Effector memory CD4-positive, alpha-beta T cell (primary cell): Measurements from ENCODE around the gene ADAMTS2.

Source experiments
- DNase-seq, 3 donors: peaks; one replicate each; pipeline ENCODE4 v3.0.0-alpha.2; 2020
- H3K27ac ChIP-seq: 2 replicates; pipeline ENCODE4 v1.7.0; 2013; ENCODE audit warnings: mild to moderate bottlenecking, low read length, moderate library complexity; ENCODE audit not compliant: insufficient read depth, poor library complexity, severe bottlenecking
- H3K27me3 ChIP-seq: replicated peaks from 2 replicates; pipeline ENCODE4 v1.7.0; 2013; ENCODE audit warnings: mild to moderate bottlenecking, low read length; ENCODE audit not compliant: insufficient read depth, control insufficient read depth, poor library complexity, severe bottlenecking
- H3K36me3 ChIP-seq: 2 replicates; pipeline ENCODE4 v1.7.0; 2013; ENCODE audit warnings: mild to moderate bottlenecking, low read length, moderate library complexity; ENCODE audit not compliant: control insufficient read depth, insufficient read depth
- H3K4me1 ChIP-seq: 2 replicates; pipeline ENCODE4 v1.7.0; 2013; ENCODE audit warnings: low read length, mild to moderate bottlenecking; ENCODE audit not compliant: control insufficient read depth, insufficient read depth, poor library complexity, severe bottlenecking
- H3K4me3 ChIP-seq: 2 replicates; pipeline ENCODE4 v1.7.0; 2013; ENCODE audit warnings: low read length, low read depth, mild to moderate bottlenecking; ENCODE audit not compliant: insufficient read depth, poor library complexity, severe bottlenecking
- H3K9me3 ChIP-seq: 2 replicates; pipeline ENCODE4 v1.7.0; 2013; ENCODE audit warnings: mild to moderate bottlenecking, low read length, moderate library complexity; ENCODE audit not compliant: control insufficient read depth

ADAMTS2 gene

GRCh38 chr5:179343719-179344430 is 1.4 kb downstream of the ADAMTS2 start:
- no peaks in the 10 kb centered on the region for H3K36me3 ChIP-seq
- peaks cover 25% of the 10 kb centered on the region for H3K27me3 ChIP-seq
- no peak overlapping the region for H3K4me3 ChIP-seq
- H3K9me3 ChIP-seq: no peaks in the 10 kb centered on the region
- no peak for DNase-seq
- H3K27ac ChIP-seq: no peak overlapping the region
- H3K4me1 ChIP-seq: peaks cover 10% of the 10 kb centered on the region

DNA sequence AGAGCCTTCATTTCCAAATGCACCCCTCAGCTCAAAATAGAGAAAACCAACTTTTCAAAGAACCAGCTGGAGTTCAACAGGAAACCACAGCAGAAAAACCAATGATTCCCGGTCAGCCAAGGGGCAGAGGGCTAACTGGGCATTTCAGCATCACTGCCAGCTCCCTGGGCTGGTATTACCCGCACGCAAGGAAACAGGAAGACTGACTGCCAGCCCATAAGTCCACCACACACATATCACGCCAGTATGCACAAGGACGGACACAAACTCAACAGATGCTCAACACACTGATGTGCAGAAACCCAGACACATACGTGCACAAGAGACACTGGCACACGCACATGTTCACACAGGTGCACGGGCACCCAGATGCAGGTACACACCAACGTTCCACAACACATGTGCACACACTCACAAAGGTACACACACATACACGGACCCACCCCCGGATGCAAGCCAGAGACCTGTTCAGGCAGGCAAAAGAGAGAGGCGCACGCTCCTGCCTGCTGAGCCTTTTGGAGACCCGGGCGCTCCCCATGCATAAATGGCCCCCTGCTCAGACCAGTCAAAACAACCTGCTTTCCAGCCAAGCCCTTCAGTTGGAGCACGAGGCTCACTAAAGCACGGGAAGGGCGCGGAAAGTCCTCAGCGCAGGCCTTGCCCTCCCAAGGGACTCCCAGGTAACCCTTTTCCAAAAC is 2.1 kb downstream of the ADAMTS2 start:
- peaks cover 25% of the 10 kb centered on the region for H3K27me3 ChIP-seq
- H3K36me3 ChIP-seq: no peaks in the 10 kb centered on the region
- no peak overlapping the region for H3K27ac ChIP-seq
- no peaks in the 10 kb centered on the region for H3K9me3 ChIP-seq
- DNase-seq: no peak
- no peak overlapping the region for H3K4me3 ChIP-seq
- peaks cover 10% of the 10 kb centered on the region for H3K4me1 ChIP-seq

DNA sequence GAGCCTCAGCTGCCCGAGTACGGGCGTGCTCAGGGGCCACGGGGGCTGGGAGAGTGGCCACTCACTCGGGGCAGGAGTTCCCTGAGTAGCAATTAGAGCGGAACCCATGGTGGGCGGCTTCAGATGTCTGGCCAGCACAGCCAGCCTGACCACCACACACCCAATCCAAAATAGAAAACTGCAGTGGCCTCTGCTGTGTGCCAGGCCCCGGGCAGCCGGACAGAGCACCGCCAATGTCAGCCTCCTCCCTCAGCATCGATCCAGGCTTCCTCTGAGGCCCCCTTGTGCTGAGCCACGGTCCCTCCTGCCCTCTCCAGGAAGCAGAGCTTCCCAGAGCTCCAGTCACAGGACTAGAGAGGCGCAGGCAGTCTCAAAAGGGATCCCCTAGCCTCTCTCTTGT is 2.7 kb downstream of the ADAMTS2 start:
- H3K4me3 ChIP-seq: no peak overlapping the region
- no peak for DNase-seq
- H3K9me3 ChIP-seq: no peaks in the 10 kb centered on the region
- no peaks in the 10 kb centered on the region for H3K36me3 ChIP-seq
- H3K27ac ChIP-seq: no peak overlapping the region
- H3K27me3 ChIP-seq: peaks cover 25% of the 10 kb centered on the region
- peaks cover 10% of the 10 kb centered on the region for H3K4me1 ChIP-seq

DNA sequence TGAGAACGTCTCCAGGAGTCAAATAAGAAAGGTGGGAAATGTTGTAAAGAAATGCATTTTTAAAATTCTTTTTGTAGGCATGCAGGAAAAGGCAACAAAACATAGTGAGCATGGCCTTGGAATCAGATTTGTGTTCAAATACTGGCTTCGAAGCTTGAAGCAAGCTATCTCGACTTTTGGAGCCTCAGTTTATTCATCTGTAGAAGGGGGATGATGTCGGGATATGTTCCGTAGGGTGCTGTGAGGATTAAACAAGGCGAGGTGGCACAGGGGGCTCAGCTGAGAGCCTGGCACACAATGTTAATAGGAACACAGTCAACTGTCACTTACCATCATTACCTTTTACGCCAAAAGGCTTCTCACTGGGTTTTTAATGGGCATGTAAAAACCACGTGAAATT is 4.8 kb downstream of the ADAMTS2 start:
- no peak for DNase-seq
- H3K36me3 ChIP-seq: no peaks in the 10 kb centered on the region
- H3K27me3 ChIP-seq: peaks cover 15% of the 10 kb centered on the region
- H3K4me3 ChIP-seq: no peak overlapping the region
- no peak overlapping the region for H3K27ac ChIP-seq
- H3K9me3 ChIP-seq: no peaks in the 10 kb centered on the region
- H3K4me1 ChIP-seq: peaks cover 10% of the 10 kb centered on the region

DNA sequence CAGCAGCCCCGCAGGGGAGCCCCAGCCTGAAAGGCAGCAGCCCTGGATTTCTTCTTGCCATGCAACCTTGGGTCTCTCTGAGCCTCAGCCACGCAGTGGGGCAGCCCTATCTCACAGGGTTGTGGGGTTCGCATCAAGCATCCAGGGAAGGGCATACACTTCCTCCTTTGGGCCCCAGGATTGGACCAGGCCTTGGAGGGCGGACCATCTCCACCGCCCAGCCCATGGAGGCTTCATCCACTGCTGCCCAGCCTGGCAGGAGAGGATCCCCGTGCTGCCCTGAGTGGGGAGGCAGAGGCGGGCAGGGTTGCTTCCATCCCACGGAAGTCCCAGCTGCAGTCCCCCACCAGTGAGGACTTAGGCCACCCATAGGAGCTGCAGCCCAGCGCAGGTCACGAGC is 5.3 kb downstream of the ADAMTS2 start:
- Histone ChIP-seq H3K36me3 (no peaks in the 10 kb centered on the region), H3K4me1 (peaks cover 10% of the 10 kb centered on the region)
- DNase-seq: no peak

DNA sequence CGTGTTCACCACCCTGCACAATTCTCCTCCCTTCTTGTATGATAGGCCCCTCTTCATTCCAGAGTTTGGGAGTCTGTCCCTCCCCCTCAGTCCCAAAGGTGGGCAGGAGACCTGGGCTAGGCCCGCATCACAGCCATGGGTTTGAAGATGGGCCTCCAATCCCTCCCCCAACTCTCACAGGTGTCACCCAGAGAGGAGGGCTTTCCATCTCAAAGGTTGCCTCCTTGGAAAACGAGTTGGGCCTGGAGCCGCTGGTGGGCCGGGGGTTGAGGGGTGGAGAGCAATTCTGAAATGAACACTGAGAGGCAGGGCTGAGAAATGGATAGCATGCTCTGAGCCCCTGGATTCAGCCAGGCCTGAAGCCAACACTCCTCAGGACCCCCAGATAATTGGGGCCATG is 6.2 kb downstream of the ADAMTS2 start:
- Histone ChIP-seq H3K27ac (no peak overlapping the region), H3K4me3 (no peak overlapping the region), H3K36me3 (no peaks in the 10 kb centered on the region)

More for the DNA sequence above, 5.3 kb downstream of the ADAMTS2 start:
- no peaks in the 10 kb centered on the region for H3K9me3 ChIP-seq
- no peak overlapping the region for H3K27ac ChIP-seq
- H3K27me3 ChIP-seq: peaks cover 15% of the 10 kb centered on the region
- no peak overlapping the region for H3K4me3 ChIP-seq

DNA sequence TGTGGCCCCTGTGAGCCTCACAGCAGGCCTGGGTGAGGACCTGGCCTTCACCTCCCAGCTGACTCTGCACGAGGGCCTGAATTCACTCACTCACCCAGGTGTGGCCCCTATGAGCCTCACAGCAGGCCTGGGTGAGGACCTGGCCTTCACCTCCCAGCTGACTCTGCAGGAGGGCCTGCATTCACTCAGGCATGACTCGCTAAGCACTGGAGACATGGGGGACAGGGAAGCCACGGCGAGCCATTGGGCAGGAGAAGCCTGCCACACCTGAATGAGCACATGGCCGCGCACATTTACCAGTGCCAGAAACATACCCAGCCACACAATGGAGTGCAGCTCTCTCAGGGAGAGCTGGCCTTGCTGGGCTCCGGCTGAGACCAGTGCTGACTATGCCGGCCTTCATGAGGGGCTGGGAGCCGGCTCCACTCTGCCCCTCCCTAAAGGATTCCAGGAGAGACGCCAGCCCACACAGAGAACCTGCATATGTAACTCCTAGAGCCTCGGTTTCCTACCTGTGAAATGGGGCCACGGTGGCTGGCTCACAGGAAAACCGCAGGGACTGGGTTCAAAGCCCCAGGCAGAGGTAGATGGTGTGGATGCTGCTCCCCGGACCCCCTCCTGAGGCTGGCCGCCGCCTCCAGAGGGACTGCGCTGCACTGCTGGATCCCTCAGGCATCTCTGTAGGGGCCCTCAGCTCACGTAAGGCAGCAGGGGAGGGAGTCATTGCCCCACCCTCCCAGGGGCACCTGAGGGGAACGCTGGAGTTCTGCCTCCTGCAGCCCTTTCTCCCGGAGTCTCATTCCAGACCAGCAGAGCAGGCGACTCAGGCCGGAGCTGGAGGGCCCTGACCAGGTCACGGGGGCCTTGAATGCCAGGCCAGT is 7.2 kb downstream of the ADAMTS2 start:
- Histone ChIP-seq H3K9me3 (no peaks in the 10 kb centered on the region), H3K4me3 (no peak overlapping the region), H3K27ac (no peak overlapping the region), H3K4me1 (no peaks in the 10 kb centered on the region), H3K27me3 (peaks cover 2% of the 10 kb centered on the region), H3K36me3 (no peaks in the 10 kb centered on the region)
- DNase-seq: no peak

More for the DNA sequence above, 6.2 kb downstream of the ADAMTS2 start:
- DNase-seq: no peak
- Histone ChIP-seq H3K4me1 (peaks cover 5% of the 10 kb centered on the region), H3K9me3 (no peaks in the 10 kb centered on the region), H3K27me3 (peaks cover 8% of the 10 kb centered on the region)

- H3K27me3 ChIP-seq: no peaks in the 10 kb centered on the region
- no peak for DNase-seq
- H3K4me1 ChIP-seq: no peaks in the 10 kb centered on the region
- H3K4me3 ChIP-seq: no peak overlapping the region
- no peaks in the 10 kb centered on the region for H3K36me3 ChIP-seq
- no peaks in the 10 kb centered on the region for H3K9me3 ChIP-seq
- H3K27ac ChIP-seq: no peak overlapping the region
These were observed 8.1 kb downstream of the ADAMTS2 start for GRCh38 chr5:179336871-179337795.

DNA sequence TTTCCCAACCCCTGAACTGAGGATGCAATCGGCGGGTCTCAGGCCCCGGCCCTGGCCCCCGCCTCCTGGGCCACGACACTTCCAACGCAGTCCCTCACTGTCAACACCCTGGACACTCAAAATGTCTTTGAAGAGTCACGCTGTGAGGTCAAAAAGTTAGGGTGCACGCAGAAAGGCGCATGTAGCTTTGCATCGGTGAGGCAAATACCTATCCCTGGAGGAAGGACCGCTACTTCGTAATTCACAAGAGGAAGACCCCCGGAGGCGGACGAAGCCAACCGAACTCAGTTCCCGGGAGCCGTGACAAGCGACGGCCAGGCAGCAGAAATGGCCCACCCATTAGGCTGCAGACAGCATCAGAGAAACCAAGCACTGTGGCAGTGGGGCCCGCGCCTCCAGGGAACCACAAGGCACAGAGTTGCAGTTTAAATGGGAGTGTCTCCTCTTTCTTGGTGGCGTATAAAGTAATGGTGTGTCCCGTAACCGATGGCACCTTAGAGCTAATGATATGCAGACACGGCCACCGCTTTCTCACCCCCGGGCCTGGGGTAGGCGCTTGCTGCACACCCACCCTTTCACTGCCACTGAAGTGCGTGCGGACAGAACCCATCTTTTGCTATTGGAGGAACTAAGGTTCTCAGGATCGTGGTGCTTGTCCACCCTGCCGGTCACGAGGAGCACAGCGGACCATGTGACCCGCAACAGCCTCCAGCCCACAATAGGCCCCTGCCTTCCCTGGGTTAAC is 9.0 kb downstream of the ADAMTS2 start:
- Histone ChIP-seq H3K27me3 (no peaks in the 10 kb centered on the region), H3K36me3 (no peaks in the 10 kb centered on the region), H3K4me1 (no peaks in the 10 kb centered on the region), H3K27ac (no peak overlapping the region), H3K9me3 (no peaks in the 10 kb centered on the region), H3K4me3 (no peak overlapping the region)
- no peak for DNase-seq
